Stimulated activated memory B cell treated with anti-CD40 and anti-IgM and Interleukin-4, amounts not matched to agents 10 μg/mL and 1 μg/mL and 100 μg/mL, for 72 hours (primary cell): ENCODE data around the gene AUTS2.

Experiments used
- ATAC-seq: fragments of 150-1000 bp; cut with Tn5 transposase; 2 replicates; pipeline ENCODE4 v1.10.0; 2021
- H3K27ac Mint-ChIP-seq: one replicate; pipeline ENCODE4 v1.8.0; 2022; ENCODE audit warnings: mild to moderate bottlenecking, mixed read lengths
- H3K27me3 Mint-ChIP-seq: one replicate; pipeline ENCODE4 v1.8.0; 2022; ENCODE audit warnings: mixed read lengths
- H3K36me3 Mint-ChIP-seq: one replicate; pipeline ENCODE4 v1.8.0; 2022; ENCODE audit warnings: mixed read lengths
- H3K4me1 Mint-ChIP-seq: one replicate; pipeline ENCODE4 v1.8.0; 2022; ENCODE audit warnings: mixed read lengths
- H3K4me3 Mint-ChIP-seq: one replicate; pipeline ENCODE4 v1.8.0; 2022; ENCODE audit warnings: mild to moderate bottlenecking, moderate library complexity, mixed read lengths
- H3K9me3 Mint-ChIP-seq: one replicate; pipeline ENCODE4 v1.8.0; 2022; ENCODE audit warnings: mixed read lengths

Gene AUTS2

DNA sequence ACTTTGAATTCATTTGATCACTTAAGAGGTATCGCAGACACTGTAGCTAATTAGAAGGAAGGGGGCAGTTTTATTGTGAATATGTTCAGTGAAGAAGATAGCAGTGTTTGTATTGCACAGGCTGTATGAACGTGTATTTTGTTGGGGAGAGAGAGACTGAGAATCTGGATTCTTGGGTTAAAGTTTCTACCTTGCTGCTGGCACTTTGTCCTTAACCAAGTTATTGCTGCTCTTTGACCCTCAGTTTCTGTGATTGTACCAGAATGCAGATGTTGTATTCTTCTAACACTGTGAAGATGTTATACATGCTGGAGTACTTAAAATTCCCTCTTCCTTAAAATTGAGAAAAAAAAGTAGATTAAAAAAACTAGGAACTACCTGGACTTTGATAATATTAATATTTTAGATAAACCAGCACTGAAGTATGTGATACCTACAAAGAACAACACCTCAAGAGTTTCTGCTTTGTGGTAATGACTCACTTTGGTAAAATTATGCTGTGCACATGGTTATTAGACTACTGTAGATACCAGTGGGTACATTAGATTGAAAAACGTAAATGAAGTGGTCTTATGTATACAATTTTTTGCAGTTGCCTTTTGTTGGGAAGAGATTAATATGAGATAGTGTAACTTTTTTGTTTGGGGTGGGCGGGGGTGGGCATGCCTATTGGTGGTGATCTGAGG is 321.3 kb downstream of the AUTS2 start:
- Mint-ChIP-seq H3K36me3 (no peaks in the 10 kb centered on the region), H3K9me3 (no peaks in the 10 kb centered on the region), H3K4me1 (peaks cover 27% of the 10 kb centered on the region), H3K4me3 (no peak overlapping the region), H3K27me3 (no peaks in the 10 kb centered on the region), H3K27ac (peak overlapping the region; percentile 5)
- ATAC-seq: no peak

DNA sequence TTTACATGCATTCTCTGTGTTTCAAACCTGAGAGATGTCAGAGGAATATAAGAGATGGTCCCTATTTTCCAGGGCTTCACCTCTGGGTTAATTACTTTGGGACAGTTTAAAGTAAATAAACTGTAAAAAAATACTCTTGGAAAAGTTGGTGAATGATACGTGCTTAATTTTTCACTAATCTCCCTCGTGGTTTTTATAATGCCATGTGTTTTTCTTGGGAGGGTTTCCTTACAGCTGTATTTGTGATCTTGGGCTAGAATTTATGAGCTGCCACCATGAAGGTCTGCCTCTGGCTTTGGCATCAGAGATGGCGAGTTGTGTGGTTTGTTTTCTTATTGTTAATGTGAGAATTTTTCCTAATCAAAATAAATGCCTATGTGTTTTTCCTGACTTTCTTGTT is 322.5 kb downstream of the AUTS2 start:
- Mint-ChIP-seq H3K27ac (no peak overlapping the region), H3K27me3 (no peaks in the 10 kb centered on the region)

DNA sequence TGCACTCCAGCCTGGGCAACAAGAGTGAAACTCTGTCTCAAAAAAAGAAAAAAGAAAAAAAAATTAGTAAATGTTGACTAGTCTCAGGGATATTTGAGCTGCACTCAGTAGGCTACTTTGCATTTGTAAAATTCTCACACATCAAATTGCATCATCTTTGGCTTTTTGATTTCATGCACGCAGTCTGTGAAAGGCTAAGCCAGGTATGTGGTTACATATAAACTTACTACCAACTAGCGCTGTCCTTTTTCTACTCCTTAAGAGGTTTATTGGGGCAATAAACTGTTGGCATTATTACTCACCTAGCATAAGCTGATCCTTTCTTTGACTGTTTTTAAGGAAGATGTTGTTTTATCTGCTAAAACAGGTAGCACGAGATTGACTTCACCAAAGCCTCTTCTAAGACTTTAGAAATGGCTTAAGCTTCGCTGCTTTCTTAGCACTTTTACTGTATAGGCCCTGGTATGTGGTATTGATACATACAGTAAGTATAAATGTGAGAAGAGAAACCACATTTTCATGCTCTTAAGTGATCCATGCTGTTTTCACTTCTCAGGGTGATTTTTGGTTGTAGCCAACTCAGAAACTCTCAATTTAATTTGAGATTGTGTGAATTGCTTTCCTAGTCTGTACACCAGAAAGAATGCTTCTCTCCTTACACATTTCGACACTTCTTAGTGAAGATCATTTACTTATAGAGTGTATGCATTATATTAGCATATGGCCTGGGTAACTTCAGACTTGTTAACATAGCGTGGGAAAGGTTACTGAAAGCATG is 323.9 kb downstream of the AUTS2 start:
- H3K4me3 Mint-ChIP-seq: no peak overlapping the region
- no peak overlapping the region for H3K27ac Mint-ChIP-seq
- peaks cover 17% of the 10 kb centered on the region for H3K4me1 Mint-ChIP-seq
- no peak for ATAC-seq
- H3K27me3 Mint-ChIP-seq: no peaks in the 10 kb centered on the region
- H3K36me3 Mint-ChIP-seq: peaks cover 7% of the 10 kb centered on the region
- H3K9me3 Mint-ChIP-seq: peaks cover 3% of the 10 kb centered on the region

More for the DNA sequence above, 322.5 kb downstream of the AUTS2 start:
- peaks cover 7% of the 10 kb centered on the region for H3K36me3 Mint-ChIP-seq
- H3K9me3 Mint-ChIP-seq: peaks cover 3% of the 10 kb centered on the region
- H3K4me1 Mint-ChIP-seq: peaks cover 27% of the 10 kb centered on the region
- no peak overlapping the region for H3K4me3 Mint-ChIP-seq
- ATAC-seq: no peak

DNA sequence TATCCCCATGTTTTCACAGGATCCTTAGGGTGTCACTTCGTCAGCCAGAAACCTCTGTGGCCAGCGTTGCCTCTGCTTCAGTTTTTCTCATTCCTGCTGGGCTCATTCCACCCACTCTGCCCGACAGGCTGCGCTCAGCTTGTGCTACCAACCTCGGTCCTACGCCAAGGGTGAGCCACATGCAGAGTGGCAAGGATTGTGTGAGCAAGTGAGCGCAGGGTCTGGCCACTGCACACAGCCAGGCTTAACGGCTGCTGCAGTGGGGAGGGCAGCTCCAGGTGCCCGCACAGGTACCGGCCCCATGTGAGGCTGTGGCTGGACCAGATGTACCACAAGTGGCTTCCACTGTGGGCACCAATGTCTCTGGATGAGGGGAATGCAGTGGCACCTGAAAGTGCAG is 329.2 kb downstream of the AUTS2 start:
- no peaks in the 10 kb centered on the region for H3K27me3 Mint-ChIP-seq
- no peak overlapping the region for H3K27ac Mint-ChIP-seq
- no peak for ATAC-seq
- peaks cover 22% of the 10 kb centered on the region for H3K4me1 Mint-ChIP-seq
- H3K4me3 Mint-ChIP-seq: no peak overlapping the region
- peaks cover 21% of the 10 kb centered on the region for H3K36me3 Mint-ChIP-seq
- peaks cover 3% of the 10 kb centered on the region for H3K9me3 Mint-ChIP-seq

DNA sequence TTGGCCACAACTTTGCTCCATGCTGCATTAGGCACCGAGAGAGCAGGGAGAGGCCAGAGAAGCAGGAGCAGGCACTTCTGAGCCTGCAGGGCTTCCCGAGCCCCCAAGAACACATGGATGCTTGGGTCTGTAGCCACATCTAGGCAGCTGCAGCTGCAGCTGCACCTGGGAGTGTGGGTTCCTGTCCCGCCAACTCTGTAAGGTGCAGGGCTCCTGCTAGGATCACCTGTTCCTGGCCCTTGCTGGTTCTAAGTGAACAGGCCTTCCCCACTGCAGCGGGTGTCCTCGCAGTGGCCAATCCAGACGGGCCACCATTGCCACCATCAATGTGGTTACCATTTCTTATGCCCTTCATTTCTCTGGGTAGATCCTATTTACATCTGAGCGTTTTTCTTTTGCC is 330.3 kb downstream of the AUTS2 start:
- H3K4me3 Mint-ChIP-seq: no peak overlapping the region
- H3K27me3 Mint-ChIP-seq: no peaks in the 10 kb centered on the region
- H3K36me3 Mint-ChIP-seq: peaks cover 21% of the 10 kb centered on the region
- no peak for ATAC-seq
- peaks cover 20% of the 10 kb centered on the region for H3K4me1 Mint-ChIP-seq
- H3K9me3 Mint-ChIP-seq: peaks cover 3% of the 10 kb centered on the region
- no peak overlapping the region for H3K27ac Mint-ChIP-seq

DNA sequence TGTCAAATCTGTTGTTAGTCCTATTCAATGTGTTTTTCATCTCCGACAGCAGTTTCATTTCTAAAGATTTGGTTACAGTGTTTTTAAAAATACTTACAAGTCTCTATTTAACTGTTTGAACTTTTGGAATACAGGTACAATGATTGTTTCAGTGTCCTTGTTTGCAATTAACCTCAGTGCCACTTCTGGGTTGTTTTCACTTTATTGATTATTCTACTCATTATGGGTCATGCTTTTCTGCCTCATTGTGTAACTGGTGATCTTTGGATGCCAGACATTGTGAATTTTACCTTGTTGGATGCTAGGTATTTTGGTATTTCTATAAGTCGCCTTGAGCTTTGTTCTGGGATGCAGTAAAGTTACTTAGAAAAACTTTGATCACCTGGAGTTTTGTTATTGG is 331.3 kb downstream of the AUTS2 start:
- Mint-ChIP-seq H3K27me3 (no peaks in the 10 kb centered on the region), H3K27ac (no peak overlapping the region), H3K4me1 (peaks cover 20% of the 10 kb centered on the region), H3K9me3 (peaks cover 3% of the 10 kb centered on the region), H3K36me3 (peaks cover 21% of the 10 kb centered on the region), H3K4me3 (no peak overlapping the region)
- ATAC-seq: no peak

DNA sequence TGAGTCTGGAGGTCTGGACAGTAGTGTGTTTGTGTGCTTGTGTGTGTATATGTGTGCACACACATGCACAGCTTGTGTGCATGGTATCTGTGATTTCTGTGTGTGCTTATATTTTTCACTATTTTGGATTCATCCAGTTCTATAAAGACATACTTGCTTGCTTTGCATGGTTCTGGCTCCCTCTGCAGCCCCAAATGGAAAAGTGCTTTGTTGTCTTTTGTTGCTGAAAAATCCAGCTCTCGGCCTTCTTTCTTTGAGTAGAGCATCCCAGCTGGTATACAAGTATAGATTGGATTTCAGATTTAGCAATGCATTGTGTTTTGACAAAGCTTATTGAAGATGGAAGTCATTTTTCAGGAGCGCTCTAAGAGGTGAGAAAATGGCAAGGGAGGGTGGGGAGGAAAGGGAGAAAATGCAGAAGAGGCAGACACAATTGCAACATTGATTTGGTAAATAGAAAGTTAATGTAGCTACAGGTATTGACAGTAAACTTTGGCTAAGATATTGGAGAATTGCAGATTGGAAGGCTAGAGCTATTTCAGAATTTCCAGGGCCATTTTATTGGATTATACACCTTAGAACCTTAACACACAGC is 333.9 kb downstream of the AUTS2 start:
- no peaks in the 10 kb centered on the region for H3K9me3 Mint-ChIP-seq
- no peak for ATAC-seq
- no peaks in the 10 kb centered on the region for H3K27me3 Mint-ChIP-seq
- peaks cover 14% of the 10 kb centered on the region for H3K36me3 Mint-ChIP-seq
- H3K27ac Mint-ChIP-seq: no peak overlapping the region
- peaks cover 30% of the 10 kb centered on the region for H3K4me1 Mint-ChIP-seq
- H3K4me3 Mint-ChIP-seq: no peak overlapping the region

DNA sequence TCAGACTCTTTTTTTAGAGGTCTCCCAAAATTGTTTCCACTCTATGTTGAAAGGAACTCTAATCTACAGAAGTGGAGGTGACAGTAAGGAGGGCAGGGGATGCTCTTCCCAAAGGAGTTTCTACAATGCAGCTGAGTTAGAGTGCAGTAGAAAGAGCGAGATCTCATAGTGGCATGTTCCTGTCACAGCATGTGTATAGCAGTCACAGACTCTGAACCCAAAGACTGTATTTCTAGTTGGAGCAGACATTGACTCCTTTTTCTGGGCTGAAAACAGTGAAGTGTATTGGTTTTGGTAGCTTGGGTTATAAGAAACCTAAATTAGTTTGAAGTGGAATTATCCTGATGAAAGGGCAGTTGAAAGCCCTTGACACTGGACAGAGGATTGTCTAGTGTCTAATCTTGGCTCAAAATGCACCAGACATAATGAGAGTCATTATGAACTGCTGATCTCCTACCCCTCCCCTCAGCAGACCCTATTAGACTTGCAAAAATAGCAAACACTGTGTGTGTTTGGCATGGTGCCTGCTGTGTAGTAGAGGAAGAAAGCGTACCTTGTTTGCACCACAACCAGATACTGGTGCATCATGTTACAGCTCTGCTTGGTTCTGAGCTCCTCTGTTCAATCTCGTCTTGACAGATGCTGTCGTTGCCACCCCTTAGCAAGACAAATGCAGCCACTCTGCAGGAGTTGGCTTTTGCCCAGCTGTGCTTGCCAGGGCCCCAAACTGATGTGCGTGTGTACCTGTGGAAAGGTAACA is 336.0 kb downstream of the AUTS2 start:
- Mint-ChIP-seq H3K4me3 (no peak overlapping the region), H3K27me3 (no peaks in the 10 kb centered on the region), H3K27ac (no peak overlapping the region), H3K9me3 (no peaks in the 10 kb centered on the region), H3K36me3 (peaks cover 3% of the 10 kb centered on the region), H3K4me1 (peaks cover 22% of the 10 kb centered on the region)
- no peak for ATAC-seq

DNA sequence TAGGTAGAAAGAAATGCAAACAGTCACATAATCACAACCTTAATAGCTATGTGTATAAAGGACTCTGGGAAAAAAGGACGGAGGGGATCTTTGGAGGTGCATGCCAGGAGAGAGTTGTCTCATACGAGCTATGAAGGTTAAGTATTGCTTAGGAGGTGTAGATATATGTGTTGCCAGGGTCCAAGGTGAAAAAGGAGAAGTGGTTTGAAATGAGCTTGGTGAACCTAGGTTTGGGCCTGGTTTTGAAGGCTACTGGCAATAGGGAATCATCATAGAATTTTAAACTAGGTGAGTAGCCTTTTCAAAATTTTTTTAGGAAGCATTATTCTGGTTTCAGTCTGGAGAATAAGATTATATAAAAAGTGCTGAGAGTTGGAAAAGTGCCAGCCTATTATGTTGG is 336.8 kb downstream of the AUTS2 start:
- H3K4me3 Mint-ChIP-seq: no peak overlapping the region
- H3K9me3 Mint-ChIP-seq: no peaks in the 10 kb centered on the region
- no peak for ATAC-seq
- H3K4me1 Mint-ChIP-seq: peaks cover 14% of the 10 kb centered on the region
- no peak overlapping the region for H3K27ac Mint-ChIP-seq
- H3K27me3 Mint-ChIP-seq: no peaks in the 10 kb centered on the region
- H3K36me3 Mint-ChIP-seq: no peaks in the 10 kb centered on the region

DNA sequence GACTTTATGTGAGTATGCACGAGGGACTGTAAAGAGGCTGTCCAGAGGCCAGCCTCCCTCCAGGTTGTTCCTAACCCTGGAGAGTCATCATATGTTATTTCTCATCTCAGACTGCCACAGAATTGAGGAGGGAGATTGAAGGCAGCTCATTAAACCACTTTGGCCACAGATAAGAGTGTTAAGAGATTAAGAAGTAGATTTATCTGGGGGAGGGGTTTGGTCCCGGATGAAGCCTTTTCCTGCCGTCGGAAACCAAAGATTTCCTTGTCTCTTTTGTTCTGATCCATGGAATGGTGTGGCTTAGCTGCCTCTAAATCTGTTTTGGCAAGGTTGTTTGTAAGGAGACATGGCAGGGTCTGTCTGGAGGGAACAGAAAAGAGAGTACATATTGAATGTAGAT is 338.8 kb downstream of the AUTS2 start:
- Mint-ChIP-seq H3K9me3 (no peaks in the 10 kb centered on the region), H3K4me1 (peaks cover 28% of the 10 kb centered on the region), H3K4me3 (no peak overlapping the region), H3K27me3 (no peaks in the 10 kb centered on the region), H3K27ac (no peak overlapping the region), H3K36me3 (no peaks in the 10 kb centered on the region)
- no peak for ATAC-seq

DNA sequence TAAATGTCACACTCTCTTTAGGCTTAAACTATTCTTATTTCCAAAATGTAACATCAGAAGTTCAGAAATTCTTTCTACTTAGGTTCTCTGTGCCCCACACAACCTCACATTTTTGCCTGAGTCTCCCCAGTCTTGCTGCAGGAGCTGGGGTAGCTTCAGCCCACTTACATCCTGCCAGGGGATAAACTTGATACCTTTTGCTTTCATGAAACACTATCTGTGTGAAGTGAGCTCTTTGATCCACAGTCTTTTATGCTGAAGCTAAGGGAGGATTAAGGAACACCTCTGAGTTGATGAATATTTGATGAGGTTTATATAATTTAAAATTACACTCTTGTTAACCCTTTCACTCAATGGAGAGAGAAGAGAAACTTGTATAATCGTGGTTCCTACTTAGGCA is 341.0 kb downstream of the AUTS2 start:
- Mint-ChIP-seq H3K36me3 (no peaks in the 10 kb centered on the region), H3K4me1 (peaks cover 28% of the 10 kb centered on the region), H3K9me3 (no peaks in the 10 kb centered on the region), H3K4me3 (no peak overlapping the region), H3K27me3 (no peaks in the 10 kb centered on the region), H3K27ac (no peak overlapping the region)
- no peak for ATAC-seq

DNA sequence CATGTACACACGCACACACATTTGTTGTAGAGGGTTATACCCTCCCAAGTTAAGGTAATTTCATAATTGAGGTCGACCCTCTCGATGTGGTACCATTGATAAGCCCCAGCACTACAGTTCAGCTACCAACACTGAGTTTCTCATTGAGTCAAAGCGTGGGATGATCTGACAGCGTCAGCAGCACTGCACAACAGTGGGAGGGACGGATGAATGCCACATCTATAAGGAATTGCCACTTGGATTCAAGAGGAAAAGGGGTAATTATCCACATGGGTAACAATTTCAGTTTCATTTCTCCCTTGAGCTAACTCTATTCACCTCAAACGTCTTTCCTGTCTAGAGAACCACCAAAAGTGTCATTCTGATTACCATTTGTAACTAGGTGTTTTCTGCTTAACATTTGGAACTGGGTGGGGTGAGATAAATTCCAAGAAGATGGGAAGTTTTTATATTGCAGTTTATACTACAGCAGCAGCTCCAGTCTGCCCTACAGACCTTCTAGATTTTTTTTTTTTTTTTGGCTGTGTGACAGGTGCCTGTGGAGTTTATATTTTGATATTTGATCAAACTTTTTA is 342.9 kb downstream of the AUTS2 start:
- H3K9me3 Mint-ChIP-seq: no peaks in the 10 kb centered on the region
- peaks cover 18% of the 10 kb centered on the region for H3K4me1 Mint-ChIP-seq
- no peak overlapping the region for H3K4me3 Mint-ChIP-seq
- no peaks in the 10 kb centered on the region for H3K27me3 Mint-ChIP-seq
- no peak for ATAC-seq
- H3K27ac Mint-ChIP-seq: peak overlapping the region; percentile 42
- H3K36me3 Mint-ChIP-seq: no peaks in the 10 kb centered on the region

DNA sequence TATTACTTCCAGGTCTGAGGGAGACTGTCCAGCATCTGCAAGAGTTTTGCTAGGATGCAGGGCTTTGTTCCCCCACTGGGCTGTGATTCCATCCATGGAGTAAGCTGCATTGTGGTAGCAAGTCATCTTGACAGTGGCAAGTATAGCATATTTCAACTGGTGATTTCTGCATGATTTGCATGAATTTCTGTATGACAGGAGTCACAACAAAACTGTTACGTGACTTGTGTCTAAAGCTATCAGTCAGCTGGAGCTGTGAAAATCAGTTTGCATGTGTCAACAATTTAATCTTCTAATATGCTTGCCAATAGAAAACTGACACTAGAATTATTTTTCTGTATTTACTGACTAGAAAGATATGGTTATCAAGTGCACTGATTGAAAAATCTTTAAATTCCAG is 344.3 kb downstream of the AUTS2 start:
- H3K36me3 Mint-ChIP-seq: no peaks in the 10 kb centered on the region
- no peak overlapping the region for H3K4me3 Mint-ChIP-seq
- H3K27ac Mint-ChIP-seq: no peak overlapping the region
- no peak for ATAC-seq
- peaks cover 18% of the 10 kb centered on the region for H3K4me1 Mint-ChIP-seq
- no peaks in the 10 kb centered on the region for H3K27me3 Mint-ChIP-seq
- H3K9me3 Mint-ChIP-seq: no peaks in the 10 kb centered on the region

DNA sequence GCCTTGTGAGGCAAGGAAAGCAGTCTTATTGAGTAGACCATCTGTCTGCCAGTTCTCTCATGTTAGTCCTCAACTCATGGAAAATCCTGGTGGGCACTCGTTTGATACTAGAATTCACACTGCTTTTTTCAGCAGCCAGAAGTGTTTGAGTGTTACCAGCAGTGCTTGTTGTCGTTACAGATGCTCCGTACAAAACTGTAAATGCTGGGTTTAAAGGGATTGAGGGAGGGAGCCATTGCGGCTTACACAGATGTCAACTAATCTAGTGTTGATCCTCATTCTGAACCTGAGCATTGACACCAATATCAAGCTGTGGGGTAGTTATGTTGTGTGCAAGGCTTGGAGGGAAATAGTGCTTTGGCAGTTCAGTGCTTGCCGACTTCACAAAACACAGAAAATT is 348.6 kb downstream of the AUTS2 start:
- ATAC-seq: no peak
- H3K4me3 Mint-ChIP-seq: no peak overlapping the region

DNA sequence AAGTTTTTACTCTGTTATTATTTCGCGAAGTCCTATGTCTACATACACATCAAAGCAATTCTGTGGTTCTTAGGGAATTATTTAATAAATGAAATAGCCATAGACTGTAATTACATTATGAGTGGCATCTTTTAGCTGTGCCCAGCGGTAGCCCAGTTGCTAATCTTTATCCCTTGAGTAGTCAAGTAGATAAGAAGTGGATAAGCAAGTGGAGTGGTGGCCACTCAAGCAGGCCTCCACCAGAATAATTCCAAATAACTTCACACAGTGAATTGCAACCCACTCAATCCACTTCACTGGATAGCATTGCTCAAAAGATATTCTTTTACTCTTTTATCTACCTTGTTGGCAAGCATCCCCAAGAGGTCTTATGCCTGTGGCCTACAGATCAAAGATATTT is 349.7 kb downstream of the AUTS2 start:
- Mint-ChIP-seq H3K27me3 (no peaks in the 10 kb centered on the region), H3K4me3 (no peak overlapping the region), H3K27ac (no peak overlapping the region), H3K36me3 (no peaks in the 10 kb centered on the region), H3K9me3 (no peaks in the 10 kb centered on the region), H3K4me1 (peaks cover 8% of the 10 kb centered on the region)
- no peak for ATAC-seq

More for the DNA sequence above, 348.6 kb downstream of the AUTS2 start:
- H3K36me3 Mint-ChIP-seq: no peaks in the 10 kb centered on the region
- H3K27ac Mint-ChIP-seq: no peak overlapping the region
- H3K9me3 Mint-ChIP-seq: no peaks in the 10 kb centered on the region
- H3K27me3 Mint-ChIP-seq: no peaks in the 10 kb centered on the region
- peaks cover 7% of the 10 kb centered on the region for H3K4me1 Mint-ChIP-seq
